Measurements from ENCODE around the gene CACNA2D4. TPM values are rescaled to one million over a fixed set of nuclear protein-coding genes. Genes with fewer than 3 reads are reported as not detected.
"Not testable (repeated sequence)": the region's sequence is repeated elsewhere in the genome, so short reads cannot be mapped to it uniquely, and the experiment has no call there.

CACNA2D4 gene
- polyA plus RNA-seq, 4 donors: 1.9 to 3.2 (median 2.6) TPM

DNA sequence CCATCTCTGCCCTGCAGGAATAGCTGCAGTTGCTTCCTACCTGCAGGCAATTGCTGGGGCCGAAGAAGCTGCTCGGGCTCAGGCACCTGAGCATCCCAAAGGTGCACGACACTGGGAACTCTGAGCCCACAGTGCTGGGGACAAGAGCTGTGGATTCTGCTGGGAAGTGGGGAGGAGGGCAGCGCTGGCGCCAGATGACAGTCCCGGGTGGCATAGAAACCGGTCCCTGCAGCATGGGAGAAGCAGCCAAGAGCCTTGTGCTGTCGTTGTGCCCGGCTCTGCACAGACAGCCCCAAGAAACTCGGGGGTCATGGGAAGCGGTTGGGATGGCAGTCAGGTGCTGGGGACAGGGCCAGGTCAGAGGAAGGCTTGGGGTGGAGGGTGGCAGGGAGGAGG, 97.6 kb downstream of the CACNA2D4 start:
- no peak for DNase-seq (ENCODE audit: low read depth in 4 of 4, low spot score in 3 of 4)

DNA sequence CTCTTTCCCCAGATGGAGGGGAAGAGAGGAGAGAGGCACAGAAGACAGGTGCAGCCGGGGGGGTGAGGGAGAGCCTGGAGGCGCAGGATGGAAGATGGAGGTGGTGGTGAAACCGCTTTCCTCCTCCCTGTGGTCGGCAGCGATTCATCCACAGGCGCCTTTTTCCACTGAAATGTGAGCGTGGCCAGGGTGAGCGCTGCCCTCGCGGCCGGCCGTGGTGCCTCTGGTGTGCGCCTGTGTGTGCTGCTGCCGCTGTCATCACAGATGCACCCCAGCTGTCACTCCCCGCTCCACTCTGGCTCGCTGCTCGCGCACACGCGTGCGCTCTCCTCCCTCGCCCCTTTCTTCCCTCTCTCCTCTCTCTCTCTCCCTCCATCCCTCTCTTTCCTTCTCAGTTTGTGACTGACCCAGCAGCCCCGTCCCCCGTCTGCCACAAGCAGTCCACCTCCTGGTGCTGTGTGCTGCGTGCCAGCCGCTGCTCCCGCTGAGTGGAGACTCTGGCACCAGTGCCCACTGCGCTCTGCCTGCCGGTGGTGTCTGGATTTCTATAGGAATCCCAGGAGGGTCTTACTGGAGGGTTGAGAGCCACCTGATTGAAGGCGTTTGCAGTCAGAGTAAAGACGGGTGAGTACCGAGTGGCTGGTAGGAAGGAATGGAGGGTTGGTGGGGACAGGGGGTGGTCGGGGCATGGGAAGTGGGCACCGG, 98.1 kb downstream of the CACNA2D4 start, which contains the start of gene LRTM2:
Gene LRTM2, plus strand, starts transcription at position 375 of the 705 bp plus-strand sequence. CDS start 7,584 bp downstream, outside the sequence.
- no peak for DNase-seq (ENCODE audit: low read depth in 4 of 4, low spot score in 3 of 4)

DNA sequence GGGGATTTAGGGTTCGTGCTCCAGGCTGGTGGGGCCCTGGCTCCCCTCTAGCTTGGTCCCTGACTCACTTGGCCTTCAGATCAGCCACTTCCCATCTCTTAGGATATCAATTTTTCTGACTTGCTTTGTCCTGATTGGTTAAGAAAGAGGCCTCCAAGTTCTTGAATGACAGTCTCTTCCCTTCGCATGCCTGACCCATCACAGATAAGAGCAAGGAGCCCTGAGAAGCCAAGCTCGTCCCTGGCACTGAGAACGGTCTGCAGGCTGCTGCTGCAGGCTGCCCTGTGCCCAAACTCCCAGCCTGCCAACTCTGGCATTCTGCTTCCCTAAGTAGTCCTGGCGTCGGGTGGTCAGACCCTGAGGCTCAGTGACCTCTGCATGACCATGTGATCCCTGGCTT, 98.9 kb downstream of the CACNA2D4 start:
- no peak for DNase-seq (ENCODE audit: low read depth in 4 of 4, low spot score in 3 of 4)

DNA sequence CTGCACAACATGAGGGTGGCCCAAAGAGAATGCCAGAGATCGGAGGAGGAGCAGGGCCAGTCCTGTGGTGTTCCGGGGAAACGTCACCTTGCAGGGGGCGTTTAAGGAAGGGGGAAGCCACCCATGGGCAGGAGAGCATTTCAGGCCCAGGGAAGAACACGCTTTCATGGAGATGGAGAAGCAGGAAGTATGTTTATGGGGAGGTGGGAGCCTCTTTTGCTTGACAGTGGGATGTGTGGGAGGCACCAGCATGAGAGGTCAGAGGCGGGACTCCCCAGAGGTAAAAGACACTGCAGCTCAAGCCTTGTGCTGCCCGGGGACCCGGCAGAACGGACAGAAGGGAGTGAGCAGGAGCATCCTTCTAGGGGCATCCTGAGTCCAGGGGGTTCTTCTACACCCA, 99.4 kb downstream of the CACNA2D4 start:
- DNase-seq (ENCODE audit: low read depth in 4 of 4, low spot score in 3 of 4): no peak

DNA sequence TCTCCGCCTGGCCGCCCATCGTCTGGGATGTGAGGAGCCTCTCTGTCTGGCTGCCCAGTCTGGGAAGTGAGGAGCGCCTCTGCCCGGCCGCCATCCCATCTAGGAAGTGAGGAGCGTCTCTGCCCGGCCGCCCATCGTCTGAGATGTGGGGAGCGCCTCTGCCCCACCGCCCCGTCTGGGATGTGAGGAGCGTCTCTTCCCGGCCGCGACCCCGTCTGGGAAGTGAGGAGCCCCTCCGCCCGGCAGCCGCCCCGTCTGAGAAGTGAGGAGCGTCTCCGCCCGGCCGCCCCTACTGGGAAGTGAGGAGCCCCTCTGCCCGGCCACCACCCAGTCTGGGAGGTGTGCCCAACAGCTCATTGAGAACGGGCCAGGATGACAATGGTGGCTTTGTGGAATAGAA, 100.5 kb downstream of the CACNA2D4 start:
- DNase-seq (ENCODE audit: low read depth in 4 of 4, low spot score in 3 of 4): not testable (repeated sequence)

DNA sequence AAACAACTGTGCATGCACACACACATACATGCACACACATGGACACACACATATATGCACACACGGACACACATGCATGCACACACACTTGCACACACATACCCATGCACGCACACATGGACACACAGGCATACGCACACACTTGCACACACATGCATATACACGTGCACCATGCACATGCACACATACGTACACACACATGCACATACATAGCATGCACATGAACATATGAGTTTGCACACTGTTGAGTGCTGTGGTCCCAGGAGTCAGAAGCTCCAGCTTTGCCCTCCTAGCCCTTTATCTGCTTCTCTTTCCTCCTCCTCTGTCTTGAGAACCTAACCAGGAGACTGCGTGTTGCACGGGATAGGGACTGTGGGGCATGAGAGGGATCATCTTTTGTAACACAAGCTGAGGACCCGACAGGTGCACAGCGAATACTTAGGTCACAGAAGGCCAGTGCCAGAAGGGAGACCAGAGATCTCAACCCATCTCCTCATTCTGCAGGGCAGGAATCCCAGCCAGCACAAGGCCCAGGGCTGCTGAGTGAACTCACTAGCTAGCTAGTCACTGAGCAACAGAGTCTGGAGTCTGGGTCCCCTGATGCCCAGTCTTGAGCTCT, 101.6 kb downstream of the CACNA2D4 start:
- DNase-seq (ENCODE audit: low read depth in 4 of 4, low spot score in 3 of 4): no peak

DNA sequence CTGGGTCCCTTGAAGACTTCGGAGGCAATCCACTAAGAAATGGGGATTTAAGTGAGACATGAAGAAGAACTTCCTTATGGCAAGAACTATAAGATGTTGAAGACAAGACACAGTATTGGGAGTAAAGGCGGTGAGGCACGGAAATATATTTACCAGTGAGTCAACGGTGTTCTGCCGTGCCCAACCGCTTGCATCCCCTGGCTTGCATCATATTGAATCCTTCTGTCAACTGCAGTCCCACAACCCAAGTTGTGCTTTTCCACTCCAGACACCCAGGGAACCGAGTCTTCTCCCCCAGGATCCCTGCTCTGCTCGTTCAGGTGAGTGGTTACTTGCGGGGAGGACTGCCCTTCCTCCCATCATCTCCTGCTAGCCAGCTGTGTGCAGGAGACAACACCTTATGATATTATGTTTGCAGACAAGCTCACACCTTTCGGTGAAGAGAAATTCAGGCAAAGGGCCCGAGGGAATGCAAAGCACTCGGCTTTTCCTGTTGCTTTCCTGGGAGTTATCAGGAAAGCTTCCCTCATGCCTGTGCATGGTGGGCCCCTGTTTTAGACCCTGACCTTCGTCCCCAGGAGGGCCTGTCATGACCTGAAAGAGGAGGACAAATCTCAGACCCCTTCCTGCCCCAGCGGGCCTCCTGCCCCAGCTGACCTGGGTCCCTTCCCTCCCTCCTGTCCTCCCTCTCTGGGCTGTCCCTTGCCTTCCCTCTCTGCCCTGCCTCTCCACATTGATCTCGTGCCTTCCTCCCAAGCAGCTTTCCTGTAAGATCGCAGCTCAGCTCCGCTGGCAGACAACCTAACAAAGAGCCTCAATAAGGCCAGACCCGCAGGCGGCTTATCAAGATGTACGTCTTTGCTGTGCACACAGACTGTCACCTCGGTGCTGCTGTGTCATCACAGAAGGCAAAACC, 102.4 kb downstream of the CACNA2D4 start:
- no peak for DNase-seq (ENCODE audit: low read depth in 4 of 4, low spot score in 3 of 4)

DNA sequence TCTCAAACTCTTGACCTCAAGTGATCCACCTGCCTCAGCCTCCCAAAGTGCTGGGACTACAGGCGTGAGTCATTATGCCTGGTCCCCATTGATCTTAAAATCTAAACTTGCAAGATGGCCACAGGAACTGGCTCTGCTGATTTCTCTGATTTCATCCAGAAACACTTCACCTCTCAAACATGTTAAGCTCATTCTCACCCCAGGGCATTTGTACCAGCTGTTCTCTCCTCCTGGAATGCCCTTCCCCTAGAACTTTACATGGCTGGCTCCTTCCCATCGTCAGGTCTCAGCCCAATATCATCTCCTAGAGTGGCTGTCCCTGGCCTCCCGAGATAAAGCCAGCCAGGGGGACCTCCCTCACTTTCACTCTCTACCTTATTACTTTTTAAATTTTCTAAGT, 103.3 kb downstream of the CACNA2D4 start:
- no peak for DNase-seq (ENCODE audit: low read depth in 4 of 4, low spot score in 3 of 4)

DNA sequence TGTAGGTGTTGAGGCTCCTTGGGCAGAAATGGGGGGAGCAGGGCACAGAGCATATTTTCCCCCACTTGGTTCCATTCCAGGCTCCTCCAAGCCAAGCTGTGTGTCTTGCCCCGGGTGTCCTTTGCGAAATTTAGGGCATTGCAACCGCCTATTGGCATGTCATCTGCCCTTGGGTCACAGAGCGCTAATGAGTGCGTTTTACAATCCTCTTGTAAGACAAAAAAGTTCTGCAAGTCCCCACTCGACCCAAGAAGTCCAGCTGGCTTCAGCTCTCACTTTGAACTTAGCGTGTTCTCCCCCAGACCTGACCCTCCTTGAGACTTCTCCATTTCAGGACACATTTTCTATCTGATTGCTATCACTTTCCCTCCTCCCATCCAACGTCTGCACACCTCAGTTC, 104.2 kb downstream of the CACNA2D4 start:
- no peak for DNase-seq (ENCODE audit: low read depth in 4 of 4, low spot score in 3 of 4)

DNA sequence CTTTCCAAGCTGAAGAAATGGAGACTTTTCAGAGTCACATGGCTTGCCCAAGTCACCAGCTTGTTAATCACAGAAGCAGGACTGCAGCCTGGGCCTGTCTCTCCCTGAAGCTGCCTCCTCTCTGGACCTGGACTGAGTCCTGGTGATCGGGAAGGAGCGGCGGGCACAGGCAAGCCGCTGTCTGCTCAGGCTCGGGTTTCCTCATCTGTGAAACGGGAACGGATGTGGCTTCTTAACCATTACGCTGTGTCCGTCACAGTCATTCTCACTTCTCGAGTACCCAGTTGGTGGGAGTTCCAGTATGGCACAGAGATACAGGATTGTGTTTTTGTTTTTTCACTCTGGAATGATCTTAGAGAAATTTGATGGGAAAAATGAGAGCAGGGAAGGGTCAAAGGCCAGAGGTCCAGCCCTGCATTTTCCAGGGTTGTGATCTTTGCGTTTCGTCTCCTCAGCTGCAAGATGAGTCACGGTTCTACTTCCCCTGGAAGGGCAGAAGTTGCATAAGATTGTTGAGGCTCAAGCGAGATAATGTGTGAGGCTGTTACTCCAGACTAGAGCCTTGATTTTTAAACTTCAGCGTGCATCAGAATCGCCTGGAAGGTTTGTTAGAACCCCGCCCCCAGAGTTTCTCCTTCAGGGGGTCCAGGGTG, 105.7 kb downstream of the CACNA2D4 start:
- DNase-seq (ENCODE audit: low read depth in 4 of 4, low spot score in 3 of 4): no peak

DNA sequence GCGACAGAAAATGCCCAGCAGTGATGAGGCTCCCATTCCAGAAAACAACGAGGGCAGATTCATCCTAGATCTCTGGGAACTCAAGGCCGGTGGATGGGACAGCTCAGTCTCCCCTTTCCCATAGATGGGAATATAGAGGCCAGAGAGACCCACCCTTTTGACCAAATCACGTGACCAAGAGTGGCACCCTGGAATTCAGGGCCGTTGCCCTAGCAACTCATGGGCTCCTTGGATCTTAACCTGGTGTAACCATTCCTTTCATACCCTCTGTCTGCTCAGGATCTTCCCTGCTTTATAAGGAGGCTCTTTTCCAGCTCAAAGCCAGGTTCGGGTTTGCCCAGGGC, 106.5 kb downstream of the CACNA2D4 start:
- no peak for DNase-seq (ENCODE audit: low read depth in 4 of 4, low spot score in 3 of 4)

DNA sequence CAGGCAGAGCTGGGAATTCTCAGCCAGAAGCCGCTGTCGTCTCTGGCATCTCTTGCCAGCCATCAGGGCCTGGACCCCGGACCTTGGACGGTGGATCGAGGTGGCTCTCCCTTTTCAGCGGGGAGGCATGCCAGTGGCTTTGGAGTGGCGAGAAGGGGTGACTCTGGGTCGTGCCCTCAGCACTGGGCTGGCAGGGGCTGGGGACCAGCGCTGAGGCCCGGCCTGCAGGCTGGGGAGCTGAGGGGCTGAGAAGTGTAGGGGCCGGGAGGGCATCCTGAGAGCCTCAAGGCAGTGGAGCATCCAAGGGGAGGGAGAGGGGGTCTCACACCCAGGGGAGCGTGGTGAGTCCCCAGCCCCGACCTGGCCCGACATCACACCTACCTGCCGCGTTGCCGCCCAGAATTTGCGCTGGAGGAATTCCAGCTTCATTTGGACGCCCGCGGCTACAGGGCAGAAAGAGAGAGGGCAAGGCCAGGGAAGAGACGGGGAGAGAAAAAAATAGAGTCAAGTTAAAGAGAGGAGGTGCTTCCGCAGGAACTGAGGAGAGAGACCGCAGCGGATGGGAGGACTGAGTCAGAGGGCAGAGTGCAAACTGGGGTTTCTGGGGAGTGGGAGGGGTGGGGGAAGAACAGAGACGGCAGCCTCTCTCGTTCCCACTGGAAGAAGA, 107.0 kb downstream of the CACNA2D4 start:
- no peak for DNase-seq (ENCODE audit: low read depth in 4 of 4, low spot score in 3 of 4)

DNA sequence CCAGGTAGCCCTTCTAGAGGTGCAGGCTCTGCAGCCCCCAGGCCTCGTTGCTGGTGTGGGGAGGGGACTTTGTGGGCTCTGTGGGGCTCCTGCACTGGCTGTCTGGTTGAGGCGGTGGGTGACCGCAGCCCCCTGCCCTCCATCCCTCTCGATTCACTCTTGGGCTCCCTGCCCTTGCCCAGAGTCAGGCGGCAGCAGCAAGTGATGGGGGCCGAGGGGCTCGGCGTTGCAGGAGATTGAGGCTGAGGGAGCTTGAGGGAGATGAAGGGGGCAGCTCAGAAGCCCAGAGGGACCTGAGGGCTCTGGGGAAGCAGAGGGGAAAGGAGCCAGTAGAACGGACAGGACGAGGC, 107.5 kb downstream of the CACNA2D4 start:
- DNase-seq (ENCODE audit: low read depth in 4 of 4, low spot score in 3 of 4): no peak

DNA sequence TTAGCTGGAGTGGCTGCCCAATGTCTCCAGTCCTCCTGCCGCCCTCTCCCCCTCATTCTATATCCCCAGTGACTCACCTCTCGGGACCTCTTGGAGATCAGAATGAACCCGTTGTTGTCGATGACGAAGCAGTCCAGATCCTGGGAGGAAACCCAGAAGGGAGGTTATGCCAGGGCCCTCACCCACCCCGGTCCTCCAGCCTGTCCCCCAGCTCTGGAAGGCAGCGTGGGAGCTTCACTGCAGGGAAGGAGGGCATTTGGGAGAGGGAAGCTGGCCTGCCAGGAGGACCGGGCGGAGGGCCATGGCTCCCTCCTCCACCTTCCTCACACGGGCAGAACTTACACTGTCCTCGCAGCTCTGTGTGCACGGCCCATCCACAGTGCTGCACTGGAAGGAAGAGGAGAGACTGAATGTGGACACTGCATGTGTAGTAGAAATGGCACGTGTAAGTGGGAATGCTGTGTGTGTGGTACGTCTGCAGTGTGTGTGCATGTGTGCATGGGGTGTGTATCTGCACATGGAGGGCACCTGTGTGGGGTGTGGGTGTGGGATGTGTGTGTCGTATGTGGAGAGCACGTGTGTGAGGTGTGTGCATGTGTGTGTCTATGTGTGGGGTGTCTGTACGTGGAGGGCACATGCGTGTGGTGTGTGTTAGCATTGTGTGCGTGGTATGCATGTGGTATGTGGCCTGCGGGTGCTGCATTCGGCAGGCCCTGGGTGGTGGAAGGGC, 108.1 kb downstream of the CACNA2D4 start:
- DNase-seq (ENCODE audit: low read depth in 4 of 4, low spot score in 3 of 4): no peak

DNA sequence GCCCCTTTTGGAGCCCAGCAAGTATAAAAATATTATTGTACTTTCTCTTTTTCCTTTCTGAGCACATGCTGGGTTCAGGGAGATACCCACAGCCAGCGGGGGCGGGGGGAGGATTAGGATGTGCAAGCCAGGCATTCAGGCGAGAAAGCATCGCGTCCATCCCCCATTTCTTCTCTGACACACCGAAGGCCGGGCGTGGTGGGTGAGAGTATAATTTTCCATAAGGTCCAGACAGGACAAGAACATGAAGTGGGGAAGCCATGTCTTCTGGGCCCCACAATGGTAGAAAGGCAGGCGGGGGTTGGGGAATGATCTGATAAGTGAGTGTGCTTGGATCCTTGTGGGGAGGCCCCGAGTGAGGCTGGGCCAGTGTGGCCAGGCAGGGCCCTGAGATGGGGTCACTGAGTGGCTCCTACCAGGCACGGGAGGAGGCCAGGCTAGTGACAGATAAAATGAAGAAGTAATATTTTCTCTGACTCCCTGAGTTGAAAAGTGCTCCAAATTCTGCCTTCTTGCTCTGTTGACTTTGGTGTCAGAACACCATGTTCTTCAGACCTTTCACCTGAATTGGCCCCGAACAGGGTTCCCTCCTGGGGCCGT, 108.8 kb downstream of the CACNA2D4 start:
- DNase-seq (ENCODE audit: low read depth in 4 of 4, low spot score in 3 of 4): no peak

DNA sequence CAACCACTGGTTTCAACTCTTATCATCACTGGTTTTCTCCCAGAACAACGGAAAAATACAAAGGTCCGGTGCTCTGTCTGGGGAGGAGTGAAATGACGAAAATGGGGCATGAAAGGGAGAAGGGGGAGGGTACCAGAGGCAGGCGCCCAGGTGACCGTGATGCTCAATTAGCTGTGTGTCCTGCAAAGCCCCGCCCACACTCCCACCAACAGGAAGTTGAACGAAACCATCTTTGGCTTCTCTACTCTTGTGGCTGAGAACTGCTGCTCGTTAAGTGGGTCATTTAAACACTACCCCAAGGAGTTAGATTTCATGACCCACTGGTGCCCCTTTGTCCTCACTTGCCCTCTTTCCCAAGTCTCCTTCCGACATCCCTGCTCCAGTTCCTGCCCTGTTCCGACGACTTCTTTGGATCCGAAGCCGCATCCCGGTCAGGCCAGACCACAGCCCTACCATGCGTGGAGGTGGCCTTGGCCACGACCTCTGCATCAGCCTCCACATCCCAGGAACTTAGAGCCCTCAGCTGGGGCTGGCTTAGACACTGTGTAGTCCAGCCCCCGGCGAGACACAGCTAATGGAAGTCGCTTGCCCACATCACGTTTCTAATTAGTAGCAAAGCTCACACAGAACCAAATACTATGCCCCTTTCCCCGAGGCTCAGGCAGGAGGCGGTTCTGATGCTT, 109.5 kb downstream of the CACNA2D4 start:
- no peak for DNase-seq (ENCODE audit: low read depth in 4 of 4, low spot score in 3 of 4)

DNA sequence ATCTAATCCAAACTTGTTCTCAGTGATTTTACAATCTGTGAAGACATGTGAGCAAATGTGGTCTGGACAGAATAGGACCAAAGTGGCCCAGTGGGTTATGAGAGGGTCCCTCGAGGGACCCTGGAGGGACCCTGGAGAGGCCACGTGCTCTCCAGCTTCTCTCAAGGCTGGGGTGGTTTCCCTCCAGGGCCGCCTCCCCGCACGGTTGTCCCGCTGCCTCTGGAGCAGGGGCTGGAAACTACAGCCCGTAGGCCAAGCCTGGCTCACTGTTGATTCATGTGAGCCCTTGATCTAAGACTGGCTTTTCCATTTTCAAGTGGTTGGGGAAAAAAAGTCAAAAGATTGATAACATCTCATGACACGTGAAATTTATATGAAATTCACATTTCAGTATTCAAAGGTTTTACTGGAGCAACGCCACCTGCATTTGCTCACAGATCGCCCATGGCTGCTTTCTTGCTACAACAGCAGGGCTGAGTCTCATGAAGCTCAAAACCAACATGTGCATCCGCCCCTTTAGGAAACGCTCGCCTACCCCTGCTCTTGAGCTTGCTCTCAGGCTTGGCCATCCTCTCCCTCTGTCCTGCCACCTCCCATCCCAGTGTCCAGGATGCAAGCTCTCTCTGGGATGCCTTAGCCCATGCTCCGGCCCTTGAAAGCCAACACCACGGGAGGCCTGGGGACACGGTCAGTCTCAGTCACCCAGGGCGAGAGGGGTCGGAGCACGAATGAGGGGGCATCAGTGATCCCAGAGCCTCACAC, 110.2 kb downstream of the CACNA2D4 start:
- DNase-seq (ENCODE audit: low read depth in 4 of 4, low spot score in 3 of 4): no peak
